ENCODE results near the gene BDKRB2.

GRCh38 chr14:96267916-96268315 lies 63.3 kb downstream of the BDKRB2 start:
- TF ChIP-seq CTCF (IDR thresholded peaks at IDR 0.05) (no peak), POLR2A (IDR thresholded peaks at IDR 0.05) (no peak)

All from thyroid gland (tissue), 4 donors.